Sigmoid colon (tissue), 4 donors: ENCODE measurements around the gene PARD3.

Experiments
- EP300 ChIP-seq, 4 donors: sonication (generic); formaldehyde crosslinking; IDR thresholded peaks; one replicate each; pipeline ENCODE4 v1.6.1; 2017; ENCODE audit warnings: antibody characterized with exemption in 4 of 4
- POLR2AphosphoS5 ChIP-seq, 4 donors: sonication (generic); formaldehyde crosslinking; IDR thresholded peaks; one replicate each; pipeline ENCODE4 v1.6.1; 2017; ENCODE audit warnings: antibody characterized with exemption in 4 of 4
- TF ChIP-seq, protein P1 (sequence below), 4 experiments: fragments of 450-650 bp in 3 of 4; fragments of 200-600 bp in 1 of 4; IDR thresholded peaks; one replicate each; pipeline ENCODE4 v1.5.1; 2016 to 2019; ENCODE audit warnings: antibody characterized with exemption in 4 of 4, mild to moderate bottlenecking in 3 of 4, moderate library complexity in 2 of 4

DNA sequence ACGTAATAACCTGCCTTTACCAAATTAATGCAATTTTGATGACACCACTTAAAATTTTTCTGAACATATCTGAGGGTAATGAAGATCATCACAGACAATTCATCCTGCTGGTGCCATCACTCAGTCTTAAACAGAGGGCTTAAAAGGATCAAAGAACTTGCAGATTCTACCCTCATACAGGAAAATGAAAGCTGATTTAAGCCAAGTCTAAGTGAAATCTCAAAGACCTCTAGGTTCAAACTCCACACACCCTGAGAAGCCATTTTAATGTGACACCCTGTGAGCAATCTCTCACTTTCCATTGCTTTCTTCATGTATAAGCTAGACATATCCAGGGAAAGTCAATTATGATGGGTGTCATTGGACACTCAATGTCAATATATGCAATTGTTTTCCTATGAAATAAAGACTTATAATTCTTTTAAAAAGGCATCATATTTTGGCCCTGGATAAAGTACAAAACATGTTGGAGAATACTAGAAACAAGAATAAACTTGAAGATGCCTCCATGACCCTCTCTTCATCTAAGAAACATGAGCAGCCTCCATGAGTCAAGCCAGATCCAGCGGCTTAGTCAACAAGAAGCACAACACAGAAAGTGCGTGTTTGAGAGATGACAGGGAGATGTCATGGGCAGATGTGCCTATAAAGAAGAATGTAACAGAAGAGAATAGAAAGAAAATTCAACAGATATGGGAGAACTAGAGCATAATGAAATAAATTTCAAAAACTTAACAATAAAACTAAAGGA, 291.9 kb downstream of the PARD3 start:
- TF ChIP-seq POLR2AphosphoS5 (IDR thresholded peaks at IDR 0.05) (no peak), EP300 (IDR thresholded peaks at IDR 0.05) (no peak)
- TF ChIP-seq, protein P1, sequence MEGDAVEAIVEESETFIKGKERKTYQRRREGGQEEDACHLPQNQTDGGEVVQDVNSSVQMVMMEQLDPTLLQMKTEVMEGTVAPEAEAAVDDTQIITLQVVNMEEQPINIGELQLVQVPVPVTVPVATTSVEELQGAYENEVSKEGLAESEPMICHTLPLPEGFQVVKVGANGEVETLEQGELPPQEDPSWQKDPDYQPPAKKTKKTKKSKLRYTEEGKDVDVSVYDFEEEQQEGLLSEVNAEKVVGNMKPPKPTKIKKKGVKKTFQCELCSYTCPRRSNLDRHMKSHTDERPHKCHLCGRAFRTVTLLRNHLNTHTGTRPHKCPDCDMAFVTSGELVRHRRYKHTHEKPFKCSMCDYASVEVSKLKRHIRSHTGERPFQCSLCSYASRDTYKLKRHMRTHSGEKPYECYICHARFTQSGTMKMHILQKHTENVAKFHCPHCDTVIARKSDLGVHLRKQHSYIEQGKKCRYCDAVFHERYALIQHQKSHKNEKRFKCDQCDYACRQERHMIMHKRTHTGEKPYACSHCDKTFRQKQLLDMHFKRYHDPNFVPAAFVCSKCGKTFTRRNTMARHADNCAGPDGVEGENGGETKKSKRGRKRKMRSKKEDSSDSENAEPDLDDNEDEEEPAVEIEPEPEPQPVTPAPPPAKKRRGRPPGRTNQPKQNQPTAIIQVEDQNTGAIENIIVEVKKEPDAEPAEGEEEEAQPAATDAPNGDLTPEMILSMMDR (IDR thresholded peaks at IDR 0.05) = no peak
